ENCODE results near the gene PAK1.

DNA sequence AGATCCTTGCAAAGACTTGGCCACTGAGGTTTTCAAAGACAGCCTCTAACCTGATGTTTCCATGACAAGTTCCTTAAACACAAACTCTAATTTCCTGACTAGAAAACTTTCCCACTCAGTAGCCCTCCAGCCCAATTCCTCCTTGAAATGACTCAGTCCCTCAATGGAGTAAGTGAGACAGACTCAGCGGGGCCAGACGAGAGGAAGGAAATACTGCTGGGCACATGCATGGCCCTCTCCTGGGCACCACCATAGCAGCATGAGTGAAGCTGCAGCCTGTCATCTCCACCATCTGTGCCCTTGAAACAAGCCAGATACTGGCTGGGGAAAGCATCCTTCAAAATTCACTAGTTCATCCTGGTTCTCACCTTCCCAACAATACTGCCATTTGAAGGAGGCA lies 96.2 kb downstream of the PAK1 start:
- no peak for TF ChIP-seq EZH2 (IDR thresholded peaks at IDR 0.05; ENCODE audit: borderline replicate concordance, low read depth, low read length, severe bottlenecking)
- no peak for TF ChIP-seq CTCF (IDR thresholded peaks at IDR 0.05; ENCODE audit: extremely low read depth in 1 of 2, insufficient read depth in 1 of 2, low read depth in 1 of 2, low read length in 2 of 2)
- no peak for TF ChIP-seq POLR2A (IDR thresholded peaks at IDR 0.05; ENCODE audit: low read depth, low read length)
- TF ChIP-seq POLR2AphosphoS5 (IDR thresholded peaks at IDR 0.05; ENCODE audit: insufficient read depth, low read depth, low read length): peak; percentile 56
- no peak for TF ChIP-seq MYC (IDR thresholded peaks at IDR 0.05; ENCODE audit: low read depth, low read length)
- peak; percentile 78 for TF ChIP-seq FOS (IDR thresholded peaks at IDR 0.05; ENCODE audit: borderline replicate concordance, insufficient read depth, low read length)
- TF ChIP-seq JUN (IDR thresholded peaks at IDR 0.05; ENCODE audit: borderline replicate concordance, insufficient read depth, insufficient read length, low read depth): peak; percentile 36
- no peak for TF ChIP-seq MAX (IDR thresholded peaks at IDR 0.05; ENCODE audit: insufficient read depth, insufficient read length)
- TF ChIP-seq GATA2 (IDR thresholded peaks at IDR 0.05; ENCODE audit: insufficient read depth, insufficient read length, low read depth, low read length): no peak

All from endothelial cell of umbilical vein (primary cell).